ENCODE data around the gene CELF2.

DNA sequence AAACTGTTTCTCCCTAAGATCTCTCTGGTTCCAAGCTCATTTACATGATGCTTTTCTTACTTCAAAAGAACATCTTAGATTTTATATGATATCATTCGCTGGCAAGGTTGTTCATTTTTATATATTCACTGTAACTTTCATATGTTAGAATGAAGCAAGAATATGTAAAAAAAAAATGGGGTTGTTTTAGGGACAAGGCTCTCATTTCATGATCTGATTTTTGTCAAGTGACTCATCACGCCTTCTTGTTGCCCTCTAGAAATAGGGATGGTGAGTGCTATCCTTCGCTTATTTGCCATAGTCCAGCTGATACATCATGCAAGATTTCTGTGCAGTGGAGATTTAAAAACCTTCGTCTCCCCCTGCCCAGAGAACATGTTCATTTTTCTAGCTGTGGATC lies 14.0 kb upstream of the CELF2 start:
- TF ChIP-seq, protein P1, sequence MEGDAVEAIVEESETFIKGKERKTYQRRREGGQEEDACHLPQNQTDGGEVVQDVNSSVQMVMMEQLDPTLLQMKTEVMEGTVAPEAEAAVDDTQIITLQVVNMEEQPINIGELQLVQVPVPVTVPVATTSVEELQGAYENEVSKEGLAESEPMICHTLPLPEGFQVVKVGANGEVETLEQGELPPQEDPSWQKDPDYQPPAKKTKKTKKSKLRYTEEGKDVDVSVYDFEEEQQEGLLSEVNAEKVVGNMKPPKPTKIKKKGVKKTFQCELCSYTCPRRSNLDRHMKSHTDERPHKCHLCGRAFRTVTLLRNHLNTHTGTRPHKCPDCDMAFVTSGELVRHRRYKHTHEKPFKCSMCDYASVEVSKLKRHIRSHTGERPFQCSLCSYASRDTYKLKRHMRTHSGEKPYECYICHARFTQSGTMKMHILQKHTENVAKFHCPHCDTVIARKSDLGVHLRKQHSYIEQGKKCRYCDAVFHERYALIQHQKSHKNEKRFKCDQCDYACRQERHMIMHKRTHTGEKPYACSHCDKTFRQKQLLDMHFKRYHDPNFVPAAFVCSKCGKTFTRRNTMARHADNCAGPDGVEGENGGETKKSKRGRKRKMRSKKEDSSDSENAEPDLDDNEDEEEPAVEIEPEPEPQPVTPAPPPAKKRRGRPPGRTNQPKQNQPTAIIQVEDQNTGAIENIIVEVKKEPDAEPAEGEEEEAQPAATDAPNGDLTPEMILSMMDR (IDR thresholded peaks at IDR 0.05; ENCODE audit: low read depth, low read length, poor library complexity, severe bottlenecking) = no peak
- no peak for TF ChIP-seq EZH2phosphoT487 (IDR thresholded peaks at IDR 0.05; ENCODE audit: borderline replicate concordance, low read length)

Data from DOHH2 (cell line).